Measurements from ENCODE around the gene SMIM32. TPM values are rescaled to one million over a fixed set of nuclear protein-coding genes. Genes with fewer than 3 reads are reported as not detected.

SMIM32 gene
- total and polyA plus RNA-seq, 2 of the 4 experiments (the other 2 are of a cell fraction), result not detected

- no peak overlapping the region for H2AK5ac ChIP-seq (ENCODE audit: low read depth, low read length)
- H3K9ac ChIP-seq (ENCODE audit: low read depth, low read length), result no peak overlapping the region
- H3K9me1 ChIP-seq (ENCODE audit: insufficient read depth, low read length), result no peaks in the 10 kb centered on the region
- H2AFZ ChIP-seq (replicated peaks; ENCODE audit: low read length, poor library complexity), result no peak overlapping the region
- no CpG with 5 or more reads among the region's 1 CpG for WGBS, 2 experiments (ENCODE audit: extremely low coverage in 2 of 2, insufficient read length in 1 of 2)
- no peak overlapping the region for H4K91ac ChIP-seq (ENCODE audit: insufficient read depth, low read depth, low read length)
- no peaks in the 10 kb centered on the region for H3K4me1 ChIP-seq (ENCODE audit: control insufficient read depth, insufficient read depth, low read length)
- H3K14ac ChIP-seq (replicated peaks; ENCODE audit: low read depth, low read length), result no peak overlapping the region
- no peak overlapping the region for H3K4ac ChIP-seq (ENCODE audit: low read depth, low read length)
- in situ Hi-C loops (cut with MboI; ENCODE audit: low sequenced_read_pairs) (no loop called here), intact Hi-C loops (cut with micrococcal nuclease) (no loop called here), dilution Hi-C loops (cut with HindIII; ENCODE audit: low sequenced_read_pairs, unreplicated experiment) (no loop called here)
- H3K27me3 ChIP-seq (ENCODE audit: control insufficient read depth, insufficient read depth, low read length), result peaks cover 4% of the 10 kb centered on the region; the same call in 1 of the 2 replicates
- no peaks in the 10 kb centered on the region for H3K79me1 ChIP-seq (ENCODE audit: low read depth in 1 of 2, low read length in 2 of 2)
- H2AK9ac ChIP-seq (replicated peaks; ENCODE audit: low read depth, low read length, poor library complexity), result no peak overlapping the region
- H3K9me3 ChIP-seq (ENCODE audit: control insufficient read depth, insufficient read depth, low read length), result no peaks in the 10 kb centered on the region
- no peak overlapping the region for H4K8ac ChIP-seq (ENCODE audit: low read depth in 2 of 2, low read length in 2 of 2)
- no peak overlapping the region for H2BK120ac ChIP-seq (ENCODE audit: low read depth, low read length)
- H4K20me1 ChIP-seq (ENCODE audit: insufficient read depth, low read length), result no peaks in the 10 kb centered on the region
- no peak overlapping the region for H3K23ac ChIP-seq (ENCODE audit: low read depth, low read length)
- no peak overlapping the region for H4K5ac ChIP-seq (ENCODE audit: low read depth, low read length)
- BruUV-seq (replicated peaks), result no TSS peak
- no peak overlapping the region for H3K27ac ChIP-seq (ENCODE audit: insufficient read depth, low read length)
- H3K18ac ChIP-seq (ENCODE audit: low read depth, low read length), result no peak overlapping the region
- H2BK20ac ChIP-seq (ENCODE audit: low read depth, low read length), result no peak overlapping the region
- ChIA-PET CTCF (interaction anchor here (0.9 kb wide), 1 partner anchor 9 kb away, joined by 3 read pairs; no protein-coding TSS in a partner anchor), POLR2A (ENCODE audit: unreplicated experiment) (no interaction called here)
- no peak for DNase-seq
- TF ChIP-seq MXI1 (IDR thresholded peaks at IDR 0.05; ENCODE audit: borderline replicate concordance, low read depth, low read length) (no peak), MAFK (IDR thresholded peaks at IDR 0.05; ENCODE audit: low read depth, low read length) (no peak), CHD1 (IDR thresholded peaks at IDR 0.05; ENCODE audit: low read depth, low read length) (no peak), RAD21 (IDR thresholded peaks at IDR 0.05; ENCODE audit: low read length) (no peak), NFE2L2 (IDR thresholded peaks at IDR 0.05; ENCODE audit: low read depth, low read length) (no peak), USF2 (IDR thresholded peaks at IDR 0.05; ENCODE audit: low read depth, low read length) (no peak), CTCF (conservative IDR thresholded peaks at IDR 0.05; ENCODE audit: low read depth, low read length) (no peak), RFX5 (IDR thresholded peaks at IDR 0.05; ENCODE audit: low read depth, low read length) (no peak), BHLHE40 (IDR thresholded peaks at IDR 0.05; ENCODE audit: low read depth, low read length) (no peak), SMC3 (IDR thresholded peaks at IDR 0.05; ENCODE audit: low read depth, low read length) (no peak), POLR2A (IDR thresholded peaks at IDR 0.05; ENCODE audit: low read depth, low read length) (no peak)
- H3K4me2 ChIP-seq (ENCODE audit: low read depth, low read length), result no peak overlapping the region
- no peak for ATAC-seq (ENCODE audit: low read depth)
- no peak overlapping the region for H3K56ac ChIP-seq (ENCODE audit: extremely low read depth, insufficient read depth, low read length)
- no peak overlapping the region for H2BK15ac ChIP-seq (ENCODE audit: low read depth, low read length)
- no peak overlapping the region for H2BK5ac ChIP-seq (ENCODE audit: low read depth, low read length, poor library complexity, severe bottlenecking)
- H3K4me3 ChIP-seq (ENCODE audit: insufficient read depth, low read depth, low read length), result no peak overlapping the region
- no peaks in the 10 kb centered on the region for H3K36me3 ChIP-seq (ENCODE audit: control insufficient read depth, insufficient read depth, low read length)
Measured at GRCh38 chr5:136235321-136235720, 42.4 kb upstream of the SMIM32 start.

Data from IMR-90 (cell line).